Measurements from ENCODE around the gene TACC2.
"Not testable (repeated sequence)": the region's sequence is repeated elsewhere in the genome, so short reads cannot be mapped to it uniquely, and the experiment has no call there.

Gene TACC2

GRCh38 chr10:121965996-121966395 is 23.0 kb upstream of the TACC2 start:
- FAIRE-seq: no peak
- no peak for TF ChIP-seq POLR2A (IDR thresholded peaks at IDR 0.05; ENCODE audit: low read depth, low read length)
- no peak for DNase-seq (ENCODE audit: insufficient read length, low spot score)

- not testable (repeated sequence) for FAIRE-seq; DNase-seq (ENCODE audit: insufficient read length, low spot score)
Measured at GRCh38 chr10:121969086-121969485, 19.9 kb upstream of the TACC2 start.

GRCh38 chr10:121974019-121974534 is 14.9 kb upstream of the TACC2 start:
- DNase-seq (ENCODE audit: insufficient read length, low spot score) (no peak), FAIRE-seq (no peak)
- TF ChIP-seq POLR2A (IDR thresholded peaks at IDR 0.05; ENCODE audit: low read depth, low read length): no peak

GRCh38 chr10:121974535-121975294 is 14.2 kb upstream of the TACC2 start, which contains the start of gene NSMCE4A:
Gene NSMCE4A (minus strand): TSS chr10:121975217. CDS start chr10:121975165, 52 bp downstream.
- peak; percentile 65 for DNase-seq (ENCODE audit: insufficient read length, low spot score)
- no peak for FAIRE-seq
- TF ChIP-seq POLR2A (IDR thresholded peaks at IDR 0.05; ENCODE audit: low read depth, low read length): peak; percentile 36

- no peak for DNase-seq (ENCODE audit: insufficient read length, low spot score)
- no peak for FAIRE-seq
- no peak for TF ChIP-seq POLR2A (IDR thresholded peaks at IDR 0.05; ENCODE audit: low read depth, low read length)
Measured at GRCh38 chr10:121975295-121976086, 13.5 kb upstream of the TACC2 start.

GRCh38 chr10:121976607-121977006 is 12.4 kb upstream of the TACC2 start:
- DNase-seq (ENCODE audit: insufficient read length, low spot score): no peak
- no peak for TF ChIP-seq POLR2A (IDR thresholded peaks at IDR 0.05; ENCODE audit: low read depth, low read length)
- FAIRE-seq: no peak

GRCh38 chr10:121978511-121978910 is 10.5 kb upstream of the TACC2 start:
- no peak for FAIRE-seq
- TF ChIP-seq POLR2A (IDR thresholded peaks at IDR 0.05; ENCODE audit: low read depth, low read length): no peak
- no peak for DNase-seq (ENCODE audit: insufficient read length, low spot score)

GRCh38 chr10:121981346-121981745 is 7.6 kb upstream of the TACC2 start:
- DNase-seq (ENCODE audit: insufficient read length, low spot score): no peak
- FAIRE-seq: no peak
- no peak for TF ChIP-seq POLR2A (IDR thresholded peaks at IDR 0.05; ENCODE audit: low read depth, low read length)

- FAIRE-seq: no peak
- TF ChIP-seq POLR2A (IDR thresholded peaks at IDR 0.05; ENCODE audit: low read depth, low read length): no peak
- DNase-seq (ENCODE audit: insufficient read length, low spot score): no peak
Measured at GRCh38 chr10:121983852-121984251, 5.1 kb upstream of the TACC2 start.

GRCh38 chr10:121984463-121984862 is 4.5 kb upstream of the TACC2 start:
- TF ChIP-seq POLR2A (IDR thresholded peaks at IDR 0.05; ENCODE audit: low read depth, low read length): no peak

GRCh38 chr10:121990015-121990677 is 1.2 kb downstream of the TACC2 start:
- DNase-seq (ENCODE audit: insufficient read length, low spot score): no peak
- no peak for FAIRE-seq
- no peak for TF ChIP-seq POLR2A (IDR thresholded peaks at IDR 0.05; ENCODE audit: low read depth, low read length)

More at GRCh38 chr10:121984463-121984862, 4.5 kb upstream of the TACC2 start:
- DNase-seq (ENCODE audit: insufficient read length, low spot score) (no peak), FAIRE-seq (no peak)

- FAIRE-seq; DNase-seq (ENCODE audit: insufficient read length, low spot score): not testable (repeated sequence)
Measured at GRCh38 chr10:121991727-121992126, 2.8 kb downstream of the TACC2 start.

- no peak for TF ChIP-seq POLR2A (IDR thresholded peaks at IDR 0.05; ENCODE audit: low read depth, low read length)
- no peak for FAIRE-seq
- no peak for DNase-seq (ENCODE audit: insufficient read length, low spot score)
Measured at GRCh38 chr10:121994429-121994941, 5.5 kb downstream of the TACC2 start.

- DNase-seq (ENCODE audit: insufficient read length, low spot score) (no peak), FAIRE-seq (no peak)
- no peak for TF ChIP-seq POLR2A (IDR thresholded peaks at IDR 0.05; ENCODE audit: low read depth, low read length)
Measured at GRCh38 chr10:121998462-121998861, 9.5 kb downstream of the TACC2 start.

Measured in H54 (cell line).